Esophagus muscularis mucosa (tissue), 4 donors: ENCODE measurements around the gene THADA. TPM values are rescaled to one million over a fixed set of nuclear protein-coding genes. Genes with fewer than 3 reads are reported as not detected.

Experiments
- DNase-seq: peaks from one replicate; pipeline ENCODE4 v3.0.0-alpha.2; 2017; ENCODE audit errors: extremely low spot score
- H3K27ac ChIP-seq, 4 donors: fragments of 200-600 bp; sonication (generic); replicated peaks in 1 of 4; 1 replicate in 3 of 4; 2 replicates in 1 of 4; pipeline ENCODE4 v1.5.1; 2016 to 2019; ENCODE audit warnings: mild to moderate bottlenecking in 1 of 4
- H3K27me3 ChIP-seq, 4 donors: fragments of 200-600 bp; sonication (generic); one replicate each; pipeline versions ENCODE4 v1.5.1 to v1.6.0; 2016 to 2019
- H3K36me3 ChIP-seq, 4 donors: fragments of 200-600 bp; sonication (generic); one replicate each; pipeline ENCODE4 v1.5.1; 2016 to 2019
- H3K4me1 ChIP-seq, 4 donors: fragments of 200-600 bp; sonication (generic); one replicate each; pipeline ENCODE4 v1.5.1; 2016 to 2019
- H3K4me3 ChIP-seq, 4 donors: fragments of 200-600 bp; sonication (generic); 1 replicate in 2 of 4; 2 replicates in 2 of 4; pipeline ENCODE4 v1.5.1; 2016 to 2019; ENCODE audit warnings: mild to moderate bottlenecking in 4 of 4, moderate library complexity in 1 of 4
- H3K9me3 ChIP-seq, 4 donors: fragments of 200-600 bp; sonication (generic); 1 replicate in 3 of 4; 2 replicates in 1 of 4; pipeline ENCODE4 v1.5.1; 2016 to 2019
- CTCF ChIP-seq, 3 experiments: fragments of 200-600 bp in 2 of 3; fragments of 450-650 bp in 1 of 3; sonication (generic) in 2 of 3; IDR thresholded peaks; one replicate each; pipeline ENCODE4 v1.5.1; 2017 to 2019; ENCODE audit warnings: antibody characterized with exemption in 3 of 3, mild to moderate bottlenecking in 2 of 3, moderate library complexity in 1 of 3
- EP300 ChIP-seq: sonication (generic); formaldehyde crosslinking; IDR thresholded peaks from one replicate; pipeline ENCODE4 v1.6.1; 2017; ENCODE audit warnings: antibody characterized with exemption
- POLR2A ChIP-seq: fragments of 450-650 bp; IDR thresholded peaks from one replicate; pipeline ENCODE4 v1.6.1; 2017; ENCODE audit warnings: antibody characterized with exemption, moderate library complexity, mild to moderate bottlenecking, low read depth
- POLR2AphosphoS5 ChIP-seq, 2 donors: sonication (generic); formaldehyde crosslinking; IDR thresholded peaks; one replicate each; pipeline ENCODE4 v1.6.1; 2017; ENCODE audit warnings: antibody characterized with exemption in 2 of 2
- WGBS: methylation state at CpG from one replicate; pipeline ENCODE4 v1.1.5; 2018; 5-methylcytosine and 5-hydroxymethylcytosine counted together
- intact Hi-C: fragments of 100-400 bp; cut with DNase I; formaldehyde crosslinking; loops from one replicate; pipeline ENCODE4 v1.15.1; 2023
- total RNA-seq, 4 donors: library from RNA; depleted of rRNA; stranded (reverse); fragments of >200 nt; gene quantifications; one replicate each; pipeline versions ENCODE4 v1.1.0 to v1.2.1, GENCODE V29; 2016

THADA gene
- total RNA-seq, 4 donors from 2014 or later: 17.2 to 28.7 (median 21.3) TPM

GRCh38 chr2:43212216-43212835 lies 383.5 kb downstream of the THADA start:
- Histone ChIP-seq H3K9me3 (no peaks in the 10 kb centered on the region), H3K4me3 (no peak overlapping the region), H3K36me3 (no peaks in the 10 kb centered on the region), H3K27ac (peak overlapping the region in 3 of 4 donors; percentile 7 to 42 (median 8)), H3K27me3 (peaks cover 0 to 3% (median 0%) of the 10 kb centered on the region in 4 donors), H3K4me1 (peaks cover 14 to 28% (median 19%) of the 10 kb centered on the region in 4 donors)
- no peak for DNase-seq
- intact Hi-C loops: no loop called here
- no peak for TF ChIP-seq EP300
- no peak for TF ChIP-seq CTCF (IDR thresholded peaks at IDR 0.05)
- TF ChIP-seq POLR2AphosphoS5 (IDR thresholded peaks at IDR 0.05): no peak
- 88% methylated on average over 11 of the region's 11 CpGs for WGBS

GRCh38 chr2:43210467-43211303 lies 385.2 kb downstream of the THADA start:
- DNase-seq: no peak
- no peaks in the 10 kb centered on the region for H3K36me3 ChIP-seq
- 48% methylated on average over 23 of the region's 23 CpGs for WGBS
- TF ChIP-seq CTCF (IDR thresholded peaks at IDR 0.05) (no peak), POLR2A (no peak), POLR2AphosphoS5 (IDR thresholded peaks at IDR 0.05) (peak; percentile 49 to 65), EP300 (no peak)
- H3K4me1 ChIP-seq: peaks cover 7 to 22% (median 16%) of the 10 kb centered on the region in 4 donors
- H3K27ac ChIP-seq: peak overlapping the region; percentile 40 to 68 (median 57)
- H3K9me3 ChIP-seq: no peaks in the 10 kb centered on the region
- H3K4me3 ChIP-seq: no peak overlapping the region
- intact Hi-C loops: no loop called here
- peaks cover 0 to 3% (median 0%) of the 10 kb centered on the region in 4 donors for H3K27me3 ChIP-seq

GRCh38 chr2:43210125-43210466 lies 385.7 kb downstream of the THADA start:
- intact Hi-C loops: no loop called here
- WGBS: 69% methylated on average over 2 of the region's 6 CpGs
- H3K9me3 ChIP-seq: no peaks in the 10 kb centered on the region
- TF ChIP-seq EP300 (no peak), POLR2AphosphoS5 (IDR thresholded peaks at IDR 0.05) (no peak), POLR2A (no peak), CTCF (IDR thresholded peaks at IDR 0.05) (no peak)
- peaks cover 0 to 3% (median 0%) of the 10 kb centered on the region in 4 donors for H3K27me3 ChIP-seq
- DNase-seq: no peak
- peak overlapping the region; percentile 1 to 59 (median 48) for H3K27ac ChIP-seq
- no peak overlapping the region for H3K4me3 ChIP-seq
- H3K4me1 ChIP-seq: peaks cover 5 to 18% (median 16%) of the 10 kb centered on the region in 4 donors
- H3K36me3 ChIP-seq: no peaks in the 10 kb centered on the region

GRCh38 chr2:43209204-43209717 lies 386.6 kb downstream of the THADA start:
- Histone ChIP-seq H3K27ac (no peak overlapping the region), H3K27me3 (peaks cover 0 to 3% (median 0%) of the 10 kb centered on the region in 4 donors), H3K4me3 (no peak overlapping the region), H3K36me3 (no peaks in the 10 kb centered on the region), H3K4me1 (peaks cover 5 to 18% (median 16%) of the 10 kb centered on the region in 4 donors), H3K9me3 (no peaks in the 10 kb centered on the region)
- DNase-seq: no peak
- intact Hi-C loops: no loop called here
- no peak for TF ChIP-seq POLR2AphosphoS5 (IDR thresholded peaks at IDR 0.05)
- no peak for TF ChIP-seq POLR2A
- no peak for TF ChIP-seq EP300
- TF ChIP-seq CTCF (IDR thresholded peaks at IDR 0.05): no peak
- WGBS: 94% methylated on average over 4 of the region's 5 CpGs
